ENCODE results near the gene UBASH3B. TPM values are rescaled to one million over a fixed set of nuclear protein-coding genes. Genes with fewer than 3 reads are reported as not detected.
"Not testable (repeated sequence)": the region's sequence is repeated elsewhere in the genome, so short reads cannot be mapped to it uniquely, and the experiment has no call there.

The UBASH3B gene
- total RNA-seq, 1 donor from 2014 or later: 51.3 TPM

- DNase-seq (ENCODE audit: low spot score): no peak
These were observed 188.0 kb downstream of the UBASH3B start for GRCh38 chr11:122843281-122844141.

GRCh38 chr11:122847466-122847865 lies 191.9 kb downstream of the UBASH3B start:
- DNase-seq (ENCODE audit: low spot score): no peak

- no peak for DNase-seq (ENCODE audit: low spot score)
These were observed 192.7 kb downstream of the UBASH3B start for GRCh38 chr11:122848186-122848585.

GRCh38 chr11:122850076-122850631 lies 194.6 kb downstream of the UBASH3B start:
- DNase-seq (ENCODE audit: low spot score): no peak

- no peak for DNase-seq (ENCODE audit: low spot score)
These were observed 195.9 kb downstream of the UBASH3B start for GRCh38 chr11:122851366-122851966.

- no peak for DNase-seq (ENCODE audit: low spot score)
These were observed 196.7 kb downstream of the UBASH3B start for GRCh38 chr11:122852074-122852795.

- no peak for DNase-seq (ENCODE audit: low spot score)
These were observed 197.3 kb downstream of the UBASH3B start for GRCh38 chr11:122852796-122853160.

GRCh38 chr11:122853261-122853660 lies 197.7 kb downstream of the UBASH3B start:
- no peak for DNase-seq (ENCODE audit: low spot score)

- DNase-seq (ENCODE audit: low spot score): no peak
These were observed 198.5 kb downstream of the UBASH3B start for GRCh38 chr11:122853971-122854446.

- no peak for DNase-seq (ENCODE audit: low spot score)
These were observed 206.1 kb downstream of the UBASH3B start for GRCh38 chr11:122861631-122862030.

GRCh38 chr11:122862091-122862490 lies 206.6 kb downstream of the UBASH3B start:
- no peak for DNase-seq (ENCODE audit: low spot score)

- DNase-seq (ENCODE audit: low spot score): not testable (repeated sequence)
These were observed 207.6 kb downstream of the UBASH3B start for GRCh38 chr11:122863154-122863553.

GRCh38 chr11:122863704-122864326 lies 208.3 kb downstream of the UBASH3B start:
- no peak for DNase-seq (ENCODE audit: low spot score)

Other genes with a start within 250 kb of the UBASH3B start
- not detected for gene CRTAM, start 182.8 kb downstream of the UBASH3B start, total RNA-seq
- gene JHY, start 227.0 kb downstream of the UBASH3B start, total RNA-seq: 12.0 TPM